ENCODE measurements around the gene LETM1.

Gene LETM1

GRCh38 chr4:1764670-1765069 lies 91.3 kb downstream of the LETM1 start:
- TF ChIP-seq CTCF (IDR thresholded peaks at IDR 0.05; ENCODE audit: low read depth, low read length) = no peak
- DNase-seq (ENCODE audit: extremely low read depth, low read depth) = no peak

- no peak for DNase-seq (ENCODE audit: extremely low read depth, low read depth)
Measured at GRCh38 chr4:1763550-1764080, 92.3 kb downstream of the LETM1 start.

GRCh38 chr4:1763070-1763549 lies 92.8 kb downstream of the LETM1 start:
- no peak for TF ChIP-seq CTCF (IDR thresholded peaks at IDR 0.05; ENCODE audit: low read depth, low read length)
- DNase-seq (ENCODE audit: extremely low read depth, low read depth) = no peak

More at GRCh38 chr4:1763550-1764080, 92.3 kb downstream of the LETM1 start:
- peak; percentile 16; the same call in 1 of the 2 replicates for TF ChIP-seq CTCF (IDR thresholded peaks at IDR 0.05; ENCODE audit: low read depth, low read length)

GRCh38 chr4:1762264-1763010 lies 93.5 kb downstream of the LETM1 start:
- no peak for DNase-seq (ENCODE audit: extremely low read depth, low read depth)
- TF ChIP-seq CTCF (IDR thresholded peaks at IDR 0.05; ENCODE audit: low read depth, low read length) = no peak
